Ovary (tissue), 9 donors: Measurements from ENCODE around the gene PGBD4. TPM values are rescaled to one million over a fixed set of nuclear protein-coding genes. Genes with fewer than 3 reads are reported as not detected.

Experiments
- DNase-seq, 5 donors: peaks; one replicate each; pipeline ENCODE4 v3.0.0-alpha.2; 2019 to 2020
- H3K27ac ChIP-seq, 2 donors: fragments of 200-600 bp; one replicate each; pipeline versions ENCODE4 v1.5.1 to v1.8.0; 2019 to 2022
- H3K27me3 ChIP-seq: fragments of 200-600 bp; one replicate; pipeline ENCODE4 v1.8.0; 2022
- H3K36me3 ChIP-seq: fragments of 200-600 bp; sonication (generic); one replicate; pipeline ENCODE4 v1.5.1; 2019
- H3K4me1 ChIP-seq: one replicate; pipeline ENCODE4 v1.8.1; 2013; ENCODE audit warnings: mild to moderate bottlenecking, moderate library complexity; ENCODE audit not compliant: insufficient read depth
- H3K4me3 ChIP-seq: fragments of 200-600 bp; sonication (generic); one replicate; pipeline ENCODE4 v1.5.1; 2017
- H3K9me3 ChIP-seq, 2 donors: fragments of 200-600 bp in 1 of 2; sonication (generic) in 1 of 2; one replicate each; pipeline versions ENCODE4 v1.5.1 to v1.8.1; 2013 to 2019; ENCODE audit warnings: mild to moderate bottlenecking in 1 of 2, moderate library complexity in 1 of 2
- CTCF ChIP-seq, 3 donors: fragments of 450-650 bp in 2 of 3; fragments of 200-600 bp in 1 of 3; IDR thresholded peaks; one replicate each; pipeline versions ENCODE4 v1.5.1 to v1.8.0; 2016 to 2022; ENCODE audit warnings: antibody characterized with exemption in 3 of 3, mild to moderate bottlenecking in 1 of 3
- EP300 ChIP-seq: sonication (generic); formaldehyde crosslinking; IDR thresholded peaks from one replicate; pipeline ENCODE4 v1.6.1; 2017; ENCODE audit warnings: antibody characterized with exemption
- POLR2A ChIP-seq: fragments of 450-650 bp; IDR thresholded peaks from one replicate; pipeline ENCODE4 v1.6.1; 2017; ENCODE audit warnings: antibody characterized with exemption, mild to moderate bottlenecking, moderate library complexity
- WGBS, 3 donors: extraction: QIAGEN DNeasy Blood & Tissue Kit in 1 of 3; methylation state at CpG; one replicate each; pipeline versions ENCODE4 v1.1.5 to v1.1.7; 2013 to 2017; 5-methylcytosine and 5-hydroxymethylcytosine counted together
- intact Hi-C, 4 donors: fragments of 100-400 bp; cut with DNase I; formaldehyde crosslinking; loops; one replicate each; pipeline versions ENCODE4 v1.11.0 to v1.15.1; 2022 to 2023
- polyA plus RNA-seq, 2 donors: library from polyadenylated mRNA; stranded (reverse); fragments of 200-250 nt in 1 of 2; fragments of 350-450 nt in 1 of 2; fragmentation: Illumina TruSeq in 1 of 2; extraction: RNeasy Lipid Tissue Mini Kit (QIAGEN cat#74804) in 1 of 2; gene quantifications; one replicate each; pipeline ENCODE4 v1.2.3, GENCODE V29; 2013 to 2014
- total RNA-seq, 7 donors: library from RNA; depleted of rRNA in 2 of 7; stranded (reverse); fragments of >200 nt in 2 of 7; fragmentation: NEBNext Ultra II Directional in 3 of 7; extraction: Animal tissue kit (Norgen Biotek cat#: 25700) in 3 of 7; gene quantifications; one replicate each; pipeline versions ENCODE4 v1.1.0 to v1.2.4, GENCODE V29; 2016 to 2023
- donor health status: DM: no; HTN: no; CAD: no; lungs with moderate emphysema.
- donor health status: DM: no; HTN: no; CAD: no.
- donor health status: Bipolar disorder and iron deficiency.
- donor health status: DM: yes; HTN: yes; CAD: no.
- donor health status: DM: no; HTN: no; CAD: no.
- donor health status: DM: yes; HTN: yes; CAD: no.

The PGBD4 gene
- total and polyA plus RNA-seq, 9 donors: 0.46 to 1.6 (median 1.0) TPM

GRCh38 chr15:34109797-34110663 is 8.1 kb downstream of the PGBD4 start:
- Histone ChIP-seq H3K27ac (no peak overlapping the region), H3K27me3 (no peaks in the 10 kb centered on the region), H3K9me3 (no peaks in the 10 kb centered on the region), H3K4me1 (no peaks in the 10 kb centered on the region), H3K4me3 (no peak overlapping the region), H3K36me3 (no peaks in the 10 kb centered on the region)
- DNase-seq: no peak
- TF ChIP-seq EP300 (no peak), POLR2A (no peak), CTCF (IDR thresholded peaks at IDR 0.05) (no peak)
- intact Hi-C loops: loop anchor here in 1 of 4 donors (5.0 kb wide), 1 partner anchor 262 kb away; no protein-coding TSS in a partner anchor
- WGBS, 3 donors: 53 to 61% (median 59%) methylated on average over 5 of the region's 5 CpGs

DNA sequence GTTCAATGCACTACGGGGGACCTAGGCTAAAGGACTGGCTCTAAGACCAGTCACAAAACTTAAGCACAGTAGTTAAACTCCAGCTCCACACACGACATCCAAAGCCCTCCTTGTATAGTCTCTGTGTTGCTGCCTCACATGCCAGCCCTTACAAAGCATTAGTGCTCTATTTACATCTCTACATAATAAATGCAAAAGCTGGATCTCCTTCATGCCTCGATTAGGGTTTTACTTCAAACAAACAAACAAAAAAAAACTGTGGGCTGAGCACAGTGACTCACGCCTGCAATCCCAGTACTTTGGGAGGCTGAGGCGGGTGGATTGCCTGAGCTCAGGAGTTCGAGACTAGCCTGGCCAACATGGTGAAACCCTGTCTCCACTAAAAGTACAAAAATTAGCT is 9.6 kb downstream of the PGBD4 start:
- Histone ChIP-seq H3K4me3 (no peak overlapping the region), H3K4me1 (no peaks in the 10 kb centered on the region), H3K36me3 (no peaks in the 10 kb centered on the region), H3K9me3 (no peaks in the 10 kb centered on the region), H3K27me3 (no peaks in the 10 kb centered on the region), H3K27ac (no peak overlapping the region)
- intact Hi-C loops: no loop called here
- DNase-seq: no peak
- 64 to 72% (median 66%) methylated on average over 6 of the region's 6 CpGs for WGBS, 3 donors
- TF ChIP-seq POLR2A: no peak
- TF ChIP-seq CTCF (IDR thresholded peaks at IDR 0.05): no peak
- TF ChIP-seq EP300: no peak

DNA sequence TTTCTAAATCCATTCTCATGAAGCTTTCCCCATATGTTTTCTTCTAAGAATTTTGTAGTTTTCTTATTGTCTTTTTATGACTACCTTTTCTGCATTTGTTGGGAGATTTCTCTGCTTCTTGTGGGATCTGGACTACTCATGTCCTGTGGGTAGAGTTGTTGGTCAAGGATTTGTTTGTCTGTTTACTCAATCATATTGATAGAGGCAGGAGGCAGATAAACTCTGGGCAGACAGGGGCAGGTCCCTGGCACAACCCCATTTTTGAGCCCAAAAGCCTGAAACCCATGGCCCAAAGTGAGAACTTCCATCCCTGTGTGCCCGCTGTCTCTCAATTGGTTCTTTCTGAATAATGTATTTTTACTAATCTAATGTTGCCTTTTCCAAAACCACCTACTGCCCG is 12.3 kb downstream of the PGBD4 start:
- Histone ChIP-seq H3K27ac (no peak overlapping the region), H3K4me3 (no peak overlapping the region), H3K27me3 (no peaks in the 10 kb centered on the region), H3K9me3 (no peaks in the 10 kb centered on the region), H3K36me3 (no peaks in the 10 kb centered on the region), H3K4me1 (no peaks in the 10 kb centered on the region)
- TF ChIP-seq POLR2A (no peak), EP300 (no peak), CTCF (IDR thresholded peaks at IDR 0.05) (no peak)
- DNase-seq: no peak
- intact Hi-C loops: no loop called here
- 50 to 68% (median 50%) methylated on average over 2 of the region's 2 CpGs for WGBS, 3 donors

GRCh38 chr15:34114739-34115138 is 12.9 kb downstream of the PGBD4 start:
- no peaks in the 10 kb centered on the region for H3K27me3 ChIP-seq
- TF ChIP-seq EP300 (no peak), POLR2A (no peak), CTCF (IDR thresholded peaks at IDR 0.05) (no peak)
- 75 to 79% (median 78%) methylated on average over 3 of the region's 3 CpGs for WGBS, 3 donors

More at GRCh38 chr15:34114739-34115138, 12.9 kb downstream of the PGBD4 start:
- Histone ChIP-seq H3K4me3 (no peak overlapping the region), H3K36me3 (no peaks in the 10 kb centered on the region), H3K4me1 (no peaks in the 10 kb centered on the region), H3K27ac (no peak overlapping the region), H3K9me3 (no peaks in the 10 kb centered on the region)
- no peak for DNase-seq
- intact Hi-C loops: no loop called here
